ENCODE data around the gene NDUFS4. TPM values are rescaled to one million over a fixed set of nuclear protein-coding genes. Genes with fewer than 3 reads are reported as not detected.

NDUFS4 gene
- total RNA-seq, 1 experiment from 2014 or later = 92.9 TPM

- Histone ChIP-seq H2AFZ (ENCODE audit: low read length) (no peak overlapping the region), H3K4ac (ENCODE audit: low read depth, low read length) (no peak overlapping the region), H2BK20ac (ENCODE audit: low read depth, low read length, poor library complexity, severe bottlenecking) (no peak overlapping the region), H3K27ac (ENCODE audit: insufficient read length, low read depth, low read length) (no peak overlapping the region), H4K5ac (ENCODE audit: insufficient read length, low read depth, low read length) (no peak overlapping the region), H3T11ph (ENCODE audit: low read length) (no peak overlapping the region), H3K79me2 (ENCODE audit: insufficient read depth, low read length) (no peaks in the 10 kb centered on the region), H3K23me2 (ENCODE audit: insufficient read length, low read depth, low read length, poor library complexity, severe bottlenecking) (no peaks in the 10 kb centered on the region), H4K91ac (ENCODE audit: insufficient read length, low read depth, low read length) (no peak overlapping the region), H3K79me1 (ENCODE audit: insufficient read depth, low read depth, low read length, poor library complexity, severe bottlenecking) (no peaks in the 10 kb centered on the region), H3K4me1 (ENCODE audit: insufficient read depth, low read length) (no peaks in the 10 kb centered on the region; the same call in 1 of the 2 replicates), H4K8ac (replicated peaks; ENCODE audit: insufficient read length, low read depth, low read length) (no peak overlapping the region), H2BK15ac (ENCODE audit: low read depth, low read length) (no peak overlapping the region), H2BK5ac (ENCODE audit: insufficient read length, low read length) (no peak overlapping the region), H3K4me2 (ENCODE audit: insufficient read depth, insufficient read length, low read length) (no peak overlapping the region), H3K27me3 (ENCODE audit: insufficient read depth, low read length) (no peaks in the 10 kb centered on the region), H3K18ac (ENCODE audit: insufficient read length, low read depth, low read length) (no peak overlapping the region), H2BK120ac (ENCODE audit: low read depth, low read length, poor library complexity, severe bottlenecking) (no peak overlapping the region), H3K14ac (ENCODE audit: insufficient read depth, low read length) (no peak overlapping the region), H3K56ac (ENCODE audit: insufficient read length, low read depth, low read length) (no peak overlapping the region), H3K9ac (ENCODE audit: extremely low read depth, insufficient read length, low read length) (no peak overlapping the region), H3K23ac (ENCODE audit: insufficient read length, low read depth, low read length) (no peak overlapping the region), H2BK12ac (ENCODE audit: insufficient read length, low read depth, low read length) (no peak overlapping the region), H3K9me3 (ENCODE audit: control insufficient read depth, low read depth, low read length) (no peaks in the 10 kb centered on the region), H4K20me1 (ENCODE audit: control insufficient read depth, insufficient read depth, insufficient read length) (no peaks in the 10 kb centered on the region), H2AK5ac (ENCODE audit: insufficient read length, low read length) (no peak overlapping the region)
- no CpG with 5 or more reads among the region's 3 CpGs for WGBS (ENCODE audit: extremely low coverage, insufficient read length, low lambda C conversion rate)
- no peaks in the 10 kb centered on the region for H3K27me3 Mint-ChIP-seq (ENCODE audit: low read depth)
- peaks cover 33 to 42% of the 10 kb centered on the region in 2 experiments for H3K4me1 Mint-ChIP-seq
- no peak for TF ChIP-seq CTCF (conservative IDR thresholded peaks at IDR 0.05)
- H3K9me3 Mint-ChIP-seq = no peaks in the 10 kb centered on the region
- DNase-seq = no peak
- H3K4me3 Mint-ChIP-seq = no peak overlapping the region
- H3K36me3 Mint-ChIP-seq (ENCODE audit: insufficient read depth in 1 of 3, low read depth in 3 of 3) = peaks cover 4 to 11% (median 8%) of the 10 kb centered on the region in 3 experiments; a peak in 3 of 7 replicates
- H3K27ac Mint-ChIP-seq = peak overlapping the region in 2 of 3 experiments; percentile 11 to 13; a peak in 3 of 7 replicates
Observed at GRCh38 chr5:53613061-53613460, 52.6 kb downstream of the NDUFS4 start.
